Right cardiac atrium (tissue), 5 donors: ENCODE results near the gene ZNF554. TPM values are rescaled to one million over a fixed set of nuclear protein-coding genes. Genes with fewer than 3 reads are reported as not detected.

Source experiments
- ATAC-seq, 2 donors: fragments of 200-7000 bp; cut with Tn5 transposase; one replicate each; pipeline versions ENCODE4 v1.8.0 to v1.9.1; 2020; ENCODE audit warnings: moderate library complexity in 2 of 2, mild to moderate bottlenecking in 1 of 2
- DNase-seq, 3 donors: peaks; one replicate each; pipeline ENCODE4 v3.0.0-alpha.2; 2020
- H3K27ac ChIP-seq: one replicate; pipeline ENCODE4 v1.5.1; 2013; ENCODE audit warnings: mild to moderate bottlenecking, low read length, control low read depth, moderate library complexity
- H3K27me3 ChIP-seq: one replicate; pipeline ENCODE4 v1.6.1; 2013; ENCODE audit not compliant: control insufficient read depth, insufficient read depth
- H3K4me1 ChIP-seq: one replicate; pipeline ENCODE4 v1.6.1; 2013; ENCODE audit warnings: low read length; ENCODE audit not compliant: control insufficient read depth, insufficient read depth
- H3K4me3 ChIP-seq: one replicate; pipeline ENCODE4 v1.5.1; 2013; ENCODE audit warnings: low read length, control low read depth
- H3K9me3 ChIP-seq: one replicate; pipeline ENCODE4 v1.6.1; 2013; ENCODE audit warnings: low read length; ENCODE audit not compliant: control insufficient read depth
- WGBS: extraction: QIAGEN DNeasy Blood & Tissue Kit; methylation state at CpG from one replicate; pipeline ENCODE4 v1.1.7; 2013; 5-methylcytosine and 5-hydroxymethylcytosine counted together
- intact Hi-C, 4 donors: fragments of 100-400 bp; cut with DNase I; formaldehyde crosslinking; loops; one replicate each; pipeline versions ENCODE4 v1.11.0 to v1.14.0; 2022 to 2023
- polyA plus RNA-seq: library from polyadenylated mRNA; stranded (reverse); fragments of 200-250 nt; gene quantifications from one replicate; pipeline ENCODE4 v1.2.3, GENCODE V29; 2013
- total RNA-seq, 4 donors: library from RNA; stranded (reverse); fragmentation: NEBNext Ultra II Directional; extraction: Animal tissue kit (Norgen Biotek cat#: 25700); gene quantifications; one replicate each; pipeline ENCODE4 v1.2.1, GENCODE V29; 2021
- donor health status: healthy with polysubstance abuse.
- donor health status: DM: no; HTN: yes; CAD: no.
- donor health status: DM: no; HTN: no; CAD: no.
- donor health status: DM: no; HTN: yes; CAD: no; lungs with severe emphysema.
- donor health status: DM: yes; HTN: yes; CAD: no.

The ZNF554 gene
- total and polyA plus RNA-seq, 5 donors: 4.7 to 6.7 (median 6.1) TPM

- 86% methylated on average over 17 of the region's 17 CpGs for WGBS
- no peak for ATAC-seq
Measured at GRCh38 chr19:2885736-2886135, 66.1 kb downstream of the ZNF554 start.

More at GRCh38 chr19:2885736-2886135, 66.1 kb downstream of the ZNF554 start:
- Histone ChIP-seq H3K27me3 (no peaks in the 10 kb centered on the region), H3K9me3 (no peaks in the 10 kb centered on the region), H3K27ac (no peak overlapping the region), H3K4me3 (no peak overlapping the region), H3K4me1 (no peaks in the 10 kb centered on the region)
- intact Hi-C loops: loop anchor here in 1 of 4 donors (5.0 kb wide), 1 partner anchor 62 kb away; no protein-coding TSS in a partner anchor
- DNase-seq: no peak

Other genes with a start within 250 kb of the ZNF554 start
- 10 to 100 TPM; 40.2 to 58.2 (median 48.6) TPM for gene GNG7, start 117.2 kb upstream of the ZNF554 start, total RNA-seq
- gene GNG7, start 117.2 kb upstream of the ZNF554 start, polyA plus RNA-seq: 25.4 TPM
- 100 to 1,000 TPM; 160 to 176 (median 172) TPM for gene DIRAS1, start 98.5 kb upstream of the ZNF554 start, total RNA-seq
- 155 TPM for gene DIRAS1, start 98.5 kb upstream of the ZNF554 start, polyA plus RNA-seq
- 10 to 100 TPM; 19.9 to 25.5 (median 23.4) TPM for gene SLC39A3, start 79.9 kb upstream of the ZNF554 start, total RNA-seq
- gene SLC39A3, start 79.9 kb upstream of the ZNF554 start, polyA plus RNA-seq: 29.3 TPM
- 10 to 100 TPM; 53.6 to 84.2 (median 64.6) TPM for gene SGTA, start 36.6 kb upstream of the ZNF554 start, total RNA-seq
- gene SGTA, start 36.6 kb upstream of the ZNF554 start, polyA plus RNA-seq: 86.5 TPM
- 10 to 100 TPM; 41.4 to 69.4 (median 54.1) TPM for gene THOP1, start 34.4 kb upstream of the ZNF554 start, total RNA-seq
- gene THOP1, start 34.4 kb upstream of the ZNF554 start, polyA plus RNA-seq: 64.0 TPM
- 10 to 100 TPM in 2 of 4 donors, 1 to 10 TPM in 2; 8.8 to 15.7 (median 9.6) TPM for gene ZNF555, start 21.6 kb downstream of the ZNF554 start, total RNA-seq
- 3.4 TPM for gene ZNF555, start 21.6 kb downstream of the ZNF554 start, polyA plus RNA-seq
- gene ZNF556, start 47.5 kb downstream of the ZNF554 start, total RNA-seq: under 1 TPM in 1 of 4 donors, not detected in 3; 0.25 TPM
- not detected for gene ZNF556, start 47.5 kb downstream of the ZNF554 start, polyA plus RNA-seq
- gene ZNF57, start 81.1 kb downstream of the ZNF554 start, total RNA-seq: 1 to 10 TPM; 1.9 to 3.1 (median 2.4) TPM
- 1.9 TPM for gene ZNF57, start 81.1 kb downstream of the ZNF554 start, polyA plus RNA-seq
- gene ZNF77, start 125.1 kb downstream of the ZNF554 start, total RNA-seq: 1 to 10 TPM; 2.1 to 4.0 (median 2.9) TPM
- gene ZNF77, start 125.1 kb downstream of the ZNF554 start, polyA plus RNA-seq: 2.1 TPM
- 1 to 10 TPM in 2 of 4 donors, under 1 TPM in 2; 0.28 to 2.2 (median 1.2) TPM for gene TLE6, start 157.7 kb downstream of the ZNF554 start, total RNA-seq
- 2.1 TPM for gene TLE6, start 157.7 kb downstream of the ZNF554 start, polyA plus RNA-seq
- gene TLE2, start 209.4 kb downstream of the ZNF554 start, total RNA-seq: 100 to 1,000 TPM in 1 of 4 donors, 10 to 100 TPM in 3; 78.4 to 102 (median 88.1) TPM
- gene TLE2, start 209.4 kb downstream of the ZNF554 start, polyA plus RNA-seq: 68.6 TPM
- 1,000 to 10,000 TPM in 2 of 4 donors, 100 to 1,000 TPM in 2; 784 to 1,020 (median 971) TPM for gene TLE5, start 242.6 kb downstream of the ZNF554 start, total RNA-seq
- gene TLE5, start 242.6 kb downstream of the ZNF554 start, polyA plus RNA-seq: 1,565 TPM